ENCODE measurements around the gene KLF15. TPM values are rescaled to one million over a fixed set of nuclear protein-coding genes. Genes with fewer than 3 reads are reported as not detected.

KLF15 gene
- total RNA-seq, 1 experiment from 2014 or later, result 3.3 TPM

GRCh38 chr3:126399756-126400155 lies 42.5 kb upstream of the KLF15 start:
- Histone ChIP-seq H3K27me3 (ENCODE audit: insufficient read depth, low read length) (no peaks in the 10 kb centered on the region), H3K9ac (ENCODE audit: low read length) (no peak overlapping the region), H3K9me2 (ENCODE audit: insufficient read depth) (no peaks in the 10 kb centered on the region), H3K9me3 (ENCODE audit: control insufficient read depth in 1 of 2, insufficient read depth in 1 of 2, low read depth in 1 of 2, low read length in 2 of 2) (no peaks in the 10 kb centered on the region), H3K4me1 (ENCODE audit: control insufficient read depth in 1 of 2, insufficient read depth in 2 of 2, low read length in 2 of 2) (no peaks in the 10 kb centered on the region), H3K36me3 (ENCODE audit: control insufficient read depth in 1 of 2, insufficient read depth in 2 of 2, low read length in 2 of 2) (no peaks in the 10 kb centered on the region), H3K4me3 (replicated peaks in 1 of 2; ENCODE audit: low read depth in 1 of 2, low read length in 2 of 2) (no peak overlapping the region), H3K27ac (ENCODE audit: low read depth, low read length) (no peak overlapping the region), H4K20me1 (ENCODE audit: insufficient read depth) (no peaks in the 10 kb centered on the region), H3K4me2 (ENCODE audit: low read length) (no peak overlapping the region), H2AFZ (ENCODE audit: low read depth, low read length, poor library complexity, severe bottlenecking) (no peak overlapping the region), H3K79me2 (ENCODE audit: insufficient read depth, low read length) (no peaks in the 10 kb centered on the region)
- TF ChIP-seq TCF7L2 (IDR thresholded peaks at IDR 0.05; ENCODE audit: borderline replicate concordance, extremely low read depth, insufficient read depth, insufficient read length) (no peak), POLR2A (IDR thresholded peaks at IDR 0.05; ENCODE audit: borderline replicate concordance, extremely low read depth, insufficient read depth, insufficient read length) (no peak), SRF (IDR thresholded peaks at IDR 0.05; ENCODE audit: low read depth) (no peak), ZBTB33 (IDR thresholded peaks at IDR 0.05; ENCODE audit: extremely low read depth, insufficient replicate concordance, low read length) (no peak), ZNF274 (IDR thresholded peaks at IDR 0.05; ENCODE audit: low read depth, low read length) (no peak), CBX3 (IDR thresholded peaks at IDR 0.05; ENCODE audit: low read depth) (no peak), YY1 (IDR thresholded peaks at IDR 0.05; ENCODE audit: extremely low read depth, insufficient replicate concordance, low read depth, low read length) (no peak), EGR1 (IDR thresholded peaks at IDR 0.05; ENCODE audit: low read depth) (no peak), ZFX (IDR thresholded peaks at IDR 0.05) (no peak), RAD21 (IDR thresholded peaks at IDR 0.05; ENCODE audit: low read depth) (no peak), POLR2AphosphoS5 (IDR thresholded peaks at IDR 0.05; ENCODE audit: low read depth, low read length) (no peak), EZH2phosphoT487 (IDR thresholded peaks at IDR 0.05; ENCODE audit: borderline replicate concordance) (no peak)
- CTCF ChIA-PET, result no interaction called here
- no peak for DNase-seq (ENCODE audit: low read depth, low spot score)
- no peak for ATAC-seq
- RAD21 ChIA-PET (ENCODE audit: low non-redundant PET in 1 of 2, low total read pairs in 2 of 2, uncharacterized antibody in 2 of 2, unreplicated experiment in 2 of 2), result no interaction called here
- POLR2A ChIA-PET, result no interaction called here
- no TSS peak for BruUV-seq (replicated peaks)
- intact Hi-C loops (cut with micrococcal nuclease), result no loop called here

All from HCT116 (cell line).